Activated naive CD4-positive, alpha-beta T cell (primary cell): ENCODE data around the gene IRF6.
"Not testable (repeated sequence)": the region's sequence is repeated elsewhere in the genome, so short reads cannot be mapped to it uniquely, and the experiment has no call there.

Source experiments
- DNase-seq, 4 experiments: peaks; one replicate each; lab custom pipeline; 2025; lab: John Stamatoyannopoulos, UW

The IRF6 gene

DNA sequence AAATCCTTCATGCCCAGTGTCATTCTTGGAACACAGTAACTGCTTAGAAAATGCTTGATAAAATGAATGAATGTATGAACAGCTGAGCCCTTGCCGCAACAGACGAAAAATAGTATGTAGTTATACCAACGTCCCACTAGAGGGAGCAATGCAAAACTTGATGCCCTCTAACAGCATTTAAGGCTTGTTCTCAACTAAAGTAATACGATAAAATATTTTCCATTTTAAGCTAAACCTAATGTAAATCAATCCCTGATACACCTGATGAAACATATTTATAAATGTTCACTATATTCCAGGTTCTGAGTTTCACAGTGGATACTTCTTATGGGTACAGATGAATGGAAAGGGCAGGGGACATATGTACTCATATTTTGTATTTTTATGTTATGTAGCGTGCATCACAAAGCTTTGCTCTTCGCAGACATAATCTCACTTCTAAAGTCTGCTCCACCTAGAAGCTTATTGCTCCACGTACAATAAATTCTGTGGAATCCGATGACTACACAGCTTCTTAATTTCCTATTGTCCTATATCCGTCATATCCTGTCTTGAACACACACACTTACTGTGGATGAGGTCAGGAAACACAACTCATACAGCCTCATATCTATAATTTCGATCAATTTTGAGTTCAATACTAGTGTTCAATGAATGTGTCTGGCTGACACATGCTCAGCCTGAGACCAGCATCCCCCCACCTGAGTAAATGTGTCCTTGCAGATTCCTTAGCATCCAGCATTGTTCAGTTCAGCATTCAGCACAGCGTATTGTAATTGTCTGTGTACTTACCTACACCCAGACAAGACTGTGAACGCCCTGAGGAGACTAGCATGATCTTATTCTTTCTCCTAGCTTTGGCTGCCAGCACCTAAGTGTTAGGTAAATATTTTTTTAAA lies 17.4 kb upstream of the IRF6 start:
- DNase-seq = no peak

DNA sequence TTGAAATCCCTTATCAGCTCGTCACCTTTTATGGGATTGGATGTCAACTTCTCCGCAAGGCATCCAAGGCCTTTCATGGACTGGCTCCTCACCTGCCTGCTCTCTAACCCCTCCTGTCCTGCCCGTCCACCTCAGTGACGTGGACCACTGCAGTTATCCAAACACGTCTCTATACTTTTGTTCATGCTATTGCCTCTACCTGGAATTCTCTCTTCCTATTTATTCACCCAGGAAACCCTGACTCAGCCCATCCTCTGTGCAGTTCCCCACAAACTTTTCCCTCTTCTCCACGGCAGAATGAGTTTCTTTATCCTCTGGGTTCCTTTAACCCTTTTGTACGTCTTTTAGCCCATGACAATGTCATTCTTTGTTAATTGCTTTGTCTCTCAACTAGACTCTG lies 16.8 kb upstream of the IRF6 start:
- DNase-seq = no peak

DNA sequence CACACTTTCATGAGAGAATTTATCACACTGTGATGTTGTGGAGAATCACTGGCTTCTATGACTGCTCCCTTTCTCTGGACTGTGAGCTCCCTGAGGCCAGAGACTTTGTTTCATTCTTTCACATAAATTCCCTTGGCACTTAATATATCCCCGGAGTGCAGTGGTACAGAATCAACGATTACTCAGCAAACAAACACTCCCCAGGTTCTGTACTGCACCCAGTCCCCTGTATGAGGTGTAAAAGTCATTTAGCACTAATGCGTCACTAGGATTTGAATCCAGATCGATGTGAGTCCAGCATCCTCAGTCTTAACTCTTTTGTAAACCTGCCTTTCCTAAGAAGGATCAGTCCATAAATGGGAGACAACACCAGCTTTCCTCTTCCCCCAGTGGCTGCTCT lies 15.0 kb upstream of the IRF6 start:
- DNase-seq = no peak

DNA sequence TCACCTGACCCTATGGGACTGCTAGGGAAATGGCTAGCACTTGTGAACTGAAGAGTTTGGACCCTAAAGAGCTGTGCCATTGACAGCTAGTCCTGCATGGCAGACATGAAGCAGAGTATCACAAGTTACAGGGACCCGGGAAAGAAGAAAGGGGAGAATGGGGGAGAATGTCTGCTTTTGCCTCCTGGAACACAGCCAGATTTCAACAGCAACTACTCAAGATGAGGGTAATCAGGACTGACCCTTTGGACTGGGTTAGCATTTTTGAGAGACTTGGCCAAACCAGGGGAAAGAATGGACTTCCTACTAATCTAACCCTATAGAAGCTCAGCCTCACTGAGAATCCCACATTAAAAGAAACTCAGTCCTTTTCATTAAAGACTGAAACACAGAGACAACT lies 13.1 kb upstream of the IRF6 start:
- DNase-seq = no peak

DNA sequence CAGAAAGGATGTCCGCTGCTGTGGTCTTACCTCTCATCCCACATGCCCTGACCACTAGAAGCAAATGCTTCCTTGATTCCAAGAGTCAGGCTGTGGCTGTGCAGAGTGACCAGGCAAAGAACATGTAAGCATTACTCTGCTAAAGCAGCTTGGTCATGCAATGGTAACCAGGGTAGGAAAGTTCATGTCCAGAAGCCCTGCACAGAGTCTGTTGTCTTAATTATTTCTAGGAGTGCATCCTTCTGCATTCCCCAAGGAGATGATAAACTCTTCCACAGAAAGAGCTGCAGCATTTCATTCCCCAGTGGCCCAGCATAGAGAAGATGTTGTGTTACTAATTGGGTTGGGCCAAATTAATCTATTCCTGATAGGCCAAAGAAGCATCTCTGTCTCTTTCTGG lies 11.7 kb upstream of the IRF6 start:
- no peak for DNase-seq

DNA sequence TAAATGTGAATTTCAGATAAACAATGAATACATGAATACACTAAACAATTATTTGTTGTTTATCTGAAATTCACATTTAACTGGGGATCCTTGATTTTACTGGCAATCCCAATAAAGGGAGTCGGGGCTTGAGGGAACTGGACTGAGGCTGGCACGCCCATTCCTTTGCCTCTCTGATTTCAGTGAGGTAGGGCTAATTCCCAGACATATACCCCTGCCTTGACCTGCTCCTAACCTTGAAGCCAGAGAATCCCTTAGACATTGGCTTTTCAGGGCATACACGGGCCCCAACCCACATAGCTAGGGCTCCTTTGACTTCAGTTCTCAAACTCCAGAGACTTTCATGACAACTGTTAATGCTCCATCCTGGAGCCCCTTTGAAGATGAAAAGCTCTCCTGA lies 11.0 kb upstream of the IRF6 start:
- DNase-seq = no peak

DNA sequence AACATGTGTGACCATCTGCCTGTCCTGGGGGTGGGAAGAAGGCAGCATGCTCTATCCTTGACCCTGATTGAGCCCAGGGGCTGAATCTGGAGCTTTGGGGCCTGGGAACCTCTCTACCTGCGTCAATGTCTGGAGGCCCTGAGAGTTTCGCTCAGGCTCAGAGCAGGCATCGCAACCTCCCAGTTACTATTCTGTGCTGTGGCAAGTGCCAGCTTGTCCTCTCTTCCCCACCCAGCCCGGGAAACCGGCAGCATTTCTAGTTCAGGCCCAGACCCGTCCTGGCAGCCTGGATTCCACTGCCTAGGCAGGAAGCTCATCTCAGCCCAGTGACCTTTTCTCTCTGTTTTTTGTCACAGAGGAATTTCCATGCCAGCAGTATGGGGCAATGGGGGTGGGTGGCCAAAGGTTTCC lies 10.0 kb upstream of the IRF6 start:
- DNase-seq = no peak

DNA sequence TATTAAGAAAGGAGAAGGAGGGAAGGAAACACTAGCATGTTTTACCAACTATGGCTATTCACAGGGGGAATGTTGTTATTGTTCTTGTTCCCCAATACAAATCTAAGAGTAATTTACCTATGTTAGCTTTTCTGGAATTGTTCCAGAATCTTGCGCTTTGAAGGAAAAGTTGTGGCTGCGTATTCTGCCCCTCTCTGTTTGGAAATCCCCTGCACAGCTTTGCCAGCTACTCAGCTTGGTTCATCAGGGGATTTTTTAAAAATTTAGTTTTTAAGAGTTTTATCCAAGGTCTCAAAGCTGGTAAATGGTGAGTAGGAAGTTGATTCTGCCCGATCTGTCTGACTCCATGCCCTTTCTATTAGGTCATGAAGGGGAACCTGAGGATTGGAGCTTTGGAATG lies 9.5 kb upstream of the IRF6 start:
- DNase-seq = no peak

DNA sequence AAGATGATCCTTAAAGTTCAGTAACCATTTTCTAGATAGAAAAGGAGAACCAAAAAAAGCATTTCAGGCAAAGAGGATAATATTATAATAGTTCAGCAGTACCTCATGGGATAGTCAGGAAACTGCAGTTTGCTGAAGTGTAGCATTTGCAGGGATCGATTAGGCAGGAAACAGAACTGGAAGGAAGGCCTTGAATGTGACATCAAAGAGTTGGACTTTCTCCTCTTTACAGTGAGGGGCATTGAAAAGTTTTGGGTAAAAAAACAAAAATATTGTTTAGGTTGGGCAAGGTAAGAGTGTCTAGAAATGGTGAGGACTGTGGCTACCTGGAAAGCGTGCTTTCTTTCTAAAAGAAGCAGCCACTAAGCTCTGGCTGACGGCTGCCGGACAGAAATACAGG lies 8.0 kb upstream of the IRF6 start:
- no peak for DNase-seq

DNA sequence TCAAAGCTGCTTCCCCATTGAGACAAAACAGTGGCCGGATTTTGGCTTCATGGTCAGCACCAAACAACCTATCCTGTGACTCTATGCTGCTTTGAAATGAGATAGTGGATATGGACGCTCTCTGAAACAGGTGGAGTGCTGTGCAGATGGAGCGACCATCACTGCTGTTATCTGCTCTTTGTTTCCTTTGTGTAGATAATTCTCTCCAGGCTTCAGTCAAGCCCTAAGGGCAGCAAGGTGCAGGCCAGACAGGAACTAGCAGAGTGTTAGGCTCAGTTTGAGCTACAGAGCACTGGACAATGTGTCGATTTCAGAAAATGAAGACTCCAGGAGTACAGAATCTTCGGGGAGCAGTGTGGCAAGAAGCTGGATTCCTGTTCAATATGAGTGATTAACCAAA lies 4.8 kb upstream of the IRF6 start:
- no peak for DNase-seq

DNA sequence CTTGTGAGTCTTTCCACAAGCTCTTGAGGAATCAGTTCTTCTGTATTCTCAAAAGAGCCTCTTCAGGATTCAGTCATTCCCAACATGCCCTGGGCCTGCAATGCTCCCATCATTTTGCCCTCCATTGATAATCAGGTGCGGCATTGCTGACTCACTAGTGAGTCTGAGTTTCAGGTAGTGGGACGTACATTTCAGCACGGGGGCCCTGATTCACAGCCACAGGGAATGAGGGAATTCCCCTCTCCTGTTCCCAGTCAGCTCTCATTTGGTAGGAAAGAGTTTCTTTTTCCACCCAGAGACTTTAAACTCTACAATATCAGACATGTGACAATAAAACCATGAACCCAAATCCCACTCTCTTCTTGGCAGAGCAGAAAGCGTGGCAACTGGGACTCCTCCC lies 3.7 kb upstream of the IRF6 start:
- DNase-seq = no peak

DNA sequence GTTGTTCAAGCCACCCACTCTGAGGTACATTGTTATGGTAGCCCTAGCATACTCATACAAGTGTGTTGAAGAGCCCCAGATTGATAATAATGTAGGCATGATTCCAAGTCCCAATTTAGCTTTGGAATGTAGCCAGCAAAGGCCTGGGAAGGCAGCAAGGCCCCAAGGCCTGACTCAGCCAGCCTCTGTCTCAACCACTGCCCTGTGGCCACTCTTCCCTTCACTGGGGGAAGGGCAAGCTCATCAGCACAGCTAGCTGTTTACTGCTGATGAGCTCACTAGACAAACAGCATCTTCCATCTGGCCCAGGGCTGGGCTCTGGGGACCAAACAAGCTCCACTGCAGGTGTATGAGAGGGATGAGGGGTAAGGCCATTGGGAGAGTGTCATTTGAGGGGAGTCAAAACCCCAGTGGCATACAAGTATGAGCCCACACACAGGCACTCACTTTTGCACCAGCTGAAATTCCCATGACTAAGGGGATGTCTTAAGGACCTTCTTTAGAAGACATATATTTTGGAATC lies 2.2 kb upstream of the IRF6 start:
- no peak for DNase-seq

DNA sequence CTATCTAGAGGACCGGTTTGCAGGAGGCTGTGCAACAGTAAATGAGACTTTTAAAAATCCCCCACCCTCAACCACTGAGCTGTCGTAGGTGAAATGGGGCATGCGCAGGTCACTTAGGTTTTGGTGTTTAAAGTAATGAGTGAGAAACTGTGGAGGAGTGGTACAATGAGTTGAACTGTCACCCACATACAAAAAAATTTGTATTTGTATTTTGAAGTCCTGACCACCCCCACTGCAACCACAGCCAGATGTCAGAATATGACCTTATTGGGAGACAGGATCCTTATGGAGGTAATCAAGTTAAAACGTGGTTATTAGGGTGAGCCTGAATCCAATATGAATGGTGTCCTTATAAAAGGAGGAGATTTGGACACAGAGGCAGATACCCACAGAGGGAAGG lies 1.6 kb upstream of the IRF6 start:
- DNase-seq = no peak

DNA sequence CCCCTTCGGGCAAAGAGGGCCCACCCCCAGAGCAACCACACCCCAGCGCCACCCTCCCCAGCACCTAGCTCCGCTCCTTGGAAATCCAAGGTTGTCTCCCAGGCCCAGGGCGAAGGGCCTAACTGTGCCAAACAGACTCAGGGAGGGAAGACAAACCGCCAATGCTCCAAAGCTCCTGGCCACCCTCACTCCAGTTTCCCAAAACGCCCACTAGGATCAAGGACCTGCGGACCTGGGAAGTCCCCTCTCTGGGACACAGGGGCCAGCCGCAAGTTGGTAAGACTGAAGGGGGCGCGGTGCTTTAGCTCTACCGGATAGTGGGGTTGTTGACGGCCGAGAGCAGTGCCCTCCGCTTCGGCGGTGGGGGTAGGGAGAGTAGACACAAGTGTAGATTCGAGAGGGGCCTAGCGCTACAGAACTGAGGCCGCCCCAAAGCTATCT lies 581 bp downstream of the IRF6 start:
- no peak for DNase-seq

DNA sequence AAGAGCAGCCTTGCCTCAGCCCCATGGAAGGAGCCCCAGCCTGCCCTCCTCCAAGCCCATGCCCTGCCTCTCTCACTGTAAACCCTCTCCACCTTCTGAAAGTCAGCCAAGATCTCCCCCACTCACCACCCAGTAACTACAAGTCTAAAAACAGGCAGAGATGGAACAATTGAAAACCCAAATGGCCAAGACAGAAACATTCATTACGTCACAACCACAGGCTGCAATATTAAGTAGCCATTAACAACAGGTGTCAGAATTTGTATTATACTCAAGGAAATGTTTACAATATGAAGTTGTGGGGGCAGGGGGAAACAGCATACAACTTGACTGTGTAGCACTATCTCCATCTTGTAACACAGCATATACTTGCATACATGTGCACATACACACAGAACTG lies 2.4 kb downstream of the IRF6 start:
- DNase-seq = no peak

DNA sequence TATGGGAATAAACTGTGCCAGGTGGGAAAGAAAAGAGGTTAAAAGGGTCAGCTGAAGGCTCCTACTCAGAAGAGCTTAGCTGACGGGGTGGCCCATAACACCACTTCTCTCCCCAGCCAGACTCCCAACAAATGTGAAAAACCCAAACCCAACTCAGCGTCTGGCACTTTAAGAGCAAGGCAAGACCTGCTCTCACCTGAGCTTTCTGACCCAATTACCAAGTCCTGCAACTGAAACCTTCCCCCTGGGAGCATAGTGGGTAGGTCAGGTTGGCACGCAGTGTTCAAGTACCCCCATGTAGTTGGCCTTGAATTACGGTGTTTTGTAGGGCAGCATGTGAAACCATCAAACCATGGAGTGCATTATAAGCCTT lies 3.2 kb downstream of the IRF6 start:
- DNase-seq = no peak

DNA sequence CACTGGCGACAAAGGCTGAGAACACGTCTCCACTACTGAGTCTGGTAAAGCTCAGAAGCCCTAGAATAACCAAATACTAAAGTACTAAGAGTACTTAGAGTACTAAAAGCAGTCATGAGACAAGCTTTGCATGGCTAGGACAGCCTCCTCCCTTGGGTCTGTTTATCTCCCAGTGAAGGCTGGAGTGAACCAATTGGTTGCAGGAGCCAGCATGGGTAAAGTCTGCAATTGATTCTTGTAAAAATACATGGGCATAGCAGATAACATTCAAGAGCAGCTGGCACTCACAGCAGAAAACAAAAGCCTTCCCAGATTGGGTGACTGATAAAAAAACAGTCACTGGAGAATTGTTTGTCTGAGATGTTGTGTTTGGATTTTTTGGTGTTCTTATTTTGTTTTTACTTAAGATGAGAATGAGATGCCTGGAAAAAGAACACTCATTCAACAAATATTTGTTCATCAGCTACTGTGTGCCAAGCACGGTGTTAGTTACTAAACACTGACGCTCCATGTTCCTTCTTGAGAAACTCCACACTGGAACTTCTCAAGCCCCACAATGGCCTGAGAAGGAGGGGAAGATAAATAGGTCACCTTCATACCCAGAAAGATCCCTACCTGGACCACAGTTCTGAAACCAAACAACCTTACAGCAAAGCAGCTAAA lies 3.7 kb downstream of the IRF6 start:
- DNase-seq = no peak

DNA sequence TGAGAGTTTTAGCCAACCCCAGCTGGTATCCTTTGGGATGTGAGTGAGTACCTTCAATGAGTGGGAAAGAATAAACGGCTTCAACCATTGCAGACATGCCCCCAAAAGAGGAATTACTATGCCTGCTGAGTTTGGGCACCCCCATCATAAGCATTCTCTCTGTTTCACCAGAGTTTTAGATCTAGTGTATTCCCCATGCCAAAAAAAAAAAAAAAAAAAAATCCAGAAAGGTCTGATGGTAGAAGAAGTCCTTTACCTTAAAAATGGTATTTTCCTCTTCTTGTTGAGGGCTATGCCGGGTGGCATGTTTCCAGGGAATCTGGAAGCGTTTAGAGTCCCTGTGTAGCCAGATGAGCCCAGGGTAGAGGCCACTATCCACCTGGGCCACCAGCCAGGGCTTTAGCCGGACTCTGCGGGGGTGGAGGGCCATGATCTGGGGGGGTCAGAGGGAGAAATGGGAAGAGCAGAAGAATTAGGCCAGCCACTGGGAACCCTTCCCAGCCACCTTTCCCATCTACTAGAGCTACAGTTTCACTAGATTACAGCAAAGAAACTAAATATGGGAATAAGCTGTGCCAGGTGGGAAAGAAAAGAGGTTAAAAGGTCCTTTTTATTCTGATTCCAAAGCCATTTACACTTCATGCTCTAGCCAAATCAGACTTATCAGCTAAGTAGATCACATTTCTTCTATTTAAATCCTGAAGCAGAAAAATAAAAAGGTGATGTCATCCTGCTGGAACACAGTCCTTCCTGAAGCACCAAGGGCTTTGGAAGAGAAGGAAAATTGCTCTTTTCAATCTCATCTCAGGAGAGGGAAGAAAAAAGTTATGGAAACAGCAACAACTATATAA lies 4.7 kb downstream of the IRF6 start:
- no peak for DNase-seq

DNA sequence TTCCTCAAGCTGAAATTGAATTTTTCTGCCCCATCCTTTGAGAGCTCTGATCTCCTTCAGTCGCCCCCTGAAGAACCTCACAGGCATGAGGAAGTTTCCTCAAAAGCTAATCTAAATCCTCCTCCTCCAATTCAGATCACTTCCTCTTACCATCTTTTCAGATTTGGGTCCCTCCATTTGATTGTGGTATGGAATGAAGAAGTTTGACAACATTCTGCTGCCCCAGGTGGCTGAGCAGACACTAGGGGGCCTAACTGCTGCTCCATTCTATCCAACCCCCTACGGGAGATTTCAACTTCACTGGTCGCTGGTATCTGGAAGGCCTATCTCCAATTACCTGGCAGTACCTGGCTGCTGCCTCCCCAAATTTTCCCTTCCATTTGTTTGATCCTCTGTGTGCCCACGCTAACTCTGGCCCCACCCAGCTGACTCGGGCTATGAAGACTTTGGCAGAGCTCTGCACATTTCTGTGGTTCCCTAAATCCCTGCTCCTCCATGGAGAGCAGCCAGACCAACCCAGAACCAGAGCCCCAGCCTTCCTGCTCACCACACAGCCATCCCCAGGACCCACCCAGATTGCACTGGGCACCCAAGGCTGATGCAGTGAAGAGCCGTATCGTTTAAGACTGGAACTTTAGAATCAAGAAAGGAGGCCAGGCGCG lies 7.8 kb downstream of the IRF6 start:
- DNase-seq = no peak

DNA sequence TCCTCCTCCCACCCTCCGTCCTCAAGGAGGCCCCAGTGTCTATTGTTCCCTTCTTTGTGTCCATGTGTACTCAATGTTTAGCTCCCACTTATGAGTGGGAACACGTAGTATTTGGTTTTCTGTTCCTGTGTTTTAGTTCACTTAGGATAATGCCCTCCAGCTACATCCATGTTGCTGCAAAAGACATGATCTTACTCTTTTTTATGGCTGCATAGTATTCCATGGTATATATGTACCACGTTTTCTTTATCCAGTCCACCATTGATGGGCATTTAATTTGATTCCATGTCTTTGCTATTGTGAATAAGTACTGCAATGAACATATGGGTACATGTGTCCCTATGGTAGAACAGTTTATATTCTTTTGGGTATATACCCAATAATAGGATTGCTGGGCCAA lies 12.2 kb downstream of the IRF6 start:
- not testable (repeated sequence) for DNase-seq

DNA sequence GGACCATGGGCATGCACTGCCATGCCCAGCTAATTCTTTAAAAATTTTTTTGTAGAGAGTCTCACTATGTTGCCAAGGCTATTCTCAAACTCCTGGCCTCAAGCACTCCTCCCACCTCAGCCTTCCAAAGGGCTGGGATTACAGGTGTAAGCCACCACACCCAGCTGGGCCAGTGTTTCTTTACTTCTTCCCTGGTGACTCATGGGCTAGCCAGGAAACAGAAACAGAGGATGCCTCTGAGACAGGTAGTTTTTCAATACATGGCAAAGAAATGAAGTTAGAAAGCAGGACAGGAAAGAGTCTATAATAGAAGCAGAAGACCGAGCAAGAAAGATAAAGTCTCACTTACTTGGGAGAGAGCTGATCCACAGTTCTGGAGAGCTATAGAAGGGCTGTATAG lies 14.0 kb downstream of the IRF6 start:
- DNase-seq = no peak
